ENCODE data around the gene EGLN1.

- TF ChIP-seq, protein P1, sequence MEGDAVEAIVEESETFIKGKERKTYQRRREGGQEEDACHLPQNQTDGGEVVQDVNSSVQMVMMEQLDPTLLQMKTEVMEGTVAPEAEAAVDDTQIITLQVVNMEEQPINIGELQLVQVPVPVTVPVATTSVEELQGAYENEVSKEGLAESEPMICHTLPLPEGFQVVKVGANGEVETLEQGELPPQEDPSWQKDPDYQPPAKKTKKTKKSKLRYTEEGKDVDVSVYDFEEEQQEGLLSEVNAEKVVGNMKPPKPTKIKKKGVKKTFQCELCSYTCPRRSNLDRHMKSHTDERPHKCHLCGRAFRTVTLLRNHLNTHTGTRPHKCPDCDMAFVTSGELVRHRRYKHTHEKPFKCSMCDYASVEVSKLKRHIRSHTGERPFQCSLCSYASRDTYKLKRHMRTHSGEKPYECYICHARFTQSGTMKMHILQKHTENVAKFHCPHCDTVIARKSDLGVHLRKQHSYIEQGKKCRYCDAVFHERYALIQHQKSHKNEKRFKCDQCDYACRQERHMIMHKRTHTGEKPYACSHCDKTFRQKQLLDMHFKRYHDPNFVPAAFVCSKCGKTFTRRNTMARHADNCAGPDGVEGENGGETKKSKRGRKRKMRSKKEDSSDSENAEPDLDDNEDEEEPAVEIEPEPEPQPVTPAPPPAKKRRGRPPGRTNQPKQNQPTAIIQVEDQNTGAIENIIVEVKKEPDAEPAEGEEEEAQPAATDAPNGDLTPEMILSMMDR (IDR thresholded peaks at IDR 0.05; ENCODE audit: borderline replicate concordance, extremely low read depth, low read length, poor library complexity, severe bottlenecking) = no peak
- no peak for TF ChIP-seq EZH2 (IDR thresholded peaks at IDR 0.05; ENCODE audit: borderline replicate concordance, low read depth, low read length, severe bottlenecking)
Observed at GRCh38 chr1:231410036-231410612, 12.0 kb downstream of the EGLN1 start.

All from DND-41 (cell line).